ENCODE measurements around the gene MYO7A. TPM values are rescaled to one million over a fixed set of nuclear protein-coding genes. Genes with fewer than 3 reads are reported as not detected.

Gene MYO7A
- total RNA-seq, 4 donors from 2014 or later, result 0.15 to 4.0 (median 1.2) TPM

- H3K36me3 ChIP-seq, result peaks cover 0 to 77% (median 0%) of the 10 kb centered on the region in 3 donors
- H3K4me3 ChIP-seq, result no peak overlapping the region
- TF ChIP-seq, protein P1, sequence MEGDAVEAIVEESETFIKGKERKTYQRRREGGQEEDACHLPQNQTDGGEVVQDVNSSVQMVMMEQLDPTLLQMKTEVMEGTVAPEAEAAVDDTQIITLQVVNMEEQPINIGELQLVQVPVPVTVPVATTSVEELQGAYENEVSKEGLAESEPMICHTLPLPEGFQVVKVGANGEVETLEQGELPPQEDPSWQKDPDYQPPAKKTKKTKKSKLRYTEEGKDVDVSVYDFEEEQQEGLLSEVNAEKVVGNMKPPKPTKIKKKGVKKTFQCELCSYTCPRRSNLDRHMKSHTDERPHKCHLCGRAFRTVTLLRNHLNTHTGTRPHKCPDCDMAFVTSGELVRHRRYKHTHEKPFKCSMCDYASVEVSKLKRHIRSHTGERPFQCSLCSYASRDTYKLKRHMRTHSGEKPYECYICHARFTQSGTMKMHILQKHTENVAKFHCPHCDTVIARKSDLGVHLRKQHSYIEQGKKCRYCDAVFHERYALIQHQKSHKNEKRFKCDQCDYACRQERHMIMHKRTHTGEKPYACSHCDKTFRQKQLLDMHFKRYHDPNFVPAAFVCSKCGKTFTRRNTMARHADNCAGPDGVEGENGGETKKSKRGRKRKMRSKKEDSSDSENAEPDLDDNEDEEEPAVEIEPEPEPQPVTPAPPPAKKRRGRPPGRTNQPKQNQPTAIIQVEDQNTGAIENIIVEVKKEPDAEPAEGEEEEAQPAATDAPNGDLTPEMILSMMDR (IDR thresholded peaks at IDR 0.05), result no peak
- no peak for TF ChIP-seq POLR2A (IDR thresholded peaks at IDR 0.05)
- no peaks in the 10 kb centered on the region for H3K27me3 ChIP-seq
- H3K27ac ChIP-seq, result no peak overlapping the region
- intact Hi-C loops (cut with DNase I), result no loop called here
- DNase-seq, result no peak
- 64 to 80% methylated on average over 7 of the region's 7 CpGs for WGBS, 2 donors
- no peaks in the 10 kb centered on the region for H3K9me3 ChIP-seq
- H3K4me1 ChIP-seq, result no peaks in the 10 kb centered on the region
These were observed 10.6 kb upstream of the MYO7A start for GRCh38 chr11:77117492-77117891.

GRCh38 chr11:77118086-77118485 is 10.0 kb upstream of the MYO7A start:
- H3K27ac ChIP-seq, result no peak overlapping the region
- DNase-seq, result no peak
- intact Hi-C loops (cut with DNase I), result no loop called here

DNA sequence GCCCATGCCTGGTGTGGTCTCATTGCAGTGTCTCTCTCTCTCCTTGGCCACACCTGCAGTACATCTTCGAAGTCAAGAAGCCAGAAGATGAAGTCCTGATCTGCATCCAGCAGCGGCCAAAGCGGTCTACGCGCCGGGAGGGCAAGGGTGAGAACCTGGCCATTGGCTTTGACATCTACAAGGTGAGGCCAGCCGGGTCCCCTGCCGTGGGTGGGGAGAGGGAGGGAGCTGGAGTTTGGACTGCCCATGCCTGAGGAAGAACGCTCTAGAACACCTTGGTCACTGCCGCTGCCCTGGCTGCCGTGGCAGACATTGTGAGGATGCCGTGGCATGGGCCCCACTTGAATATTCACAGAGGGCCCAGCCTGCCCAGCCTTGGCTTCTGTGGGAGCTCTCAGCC is 9.1 kb upstream of the MYO7A start:
- Histone ChIP-seq H3K27me3 (no peaks in the 10 kb centered on the region), H3K27ac (no peak overlapping the region), H3K4me3 (no peak overlapping the region), H3K4me1 (no peaks in the 10 kb centered on the region), H3K36me3 (peaks cover 0 to 87% (median 0%) of the 10 kb centered on the region in 3 donors), H3K9me3 (no peaks in the 10 kb centered on the region)
- DNase-seq, result no peak
- intact Hi-C loops (cut with DNase I), result no loop called here
- no peak for TF ChIP-seq POLR2A (IDR thresholded peaks at IDR 0.05)
- TF ChIP-seq, protein P1 (IDR thresholded peaks at IDR 0.05), result no peak
- 86 to 91% methylated on average over 8 to 10 of the region's 12 CpGs for WGBS, 2 donors

More at GRCh38 chr11:77118086-77118485, 10.0 kb upstream of the MYO7A start:
- TF ChIP-seq POLR2A (IDR thresholded peaks at IDR 0.05), result no peak
- TF ChIP-seq, protein P1 (IDR thresholded peaks at IDR 0.05), result no peak
- H3K4me1 ChIP-seq, result no peaks in the 10 kb centered on the region
- no peak overlapping the region for H3K4me3 ChIP-seq
- H3K9me3 ChIP-seq, result no peaks in the 10 kb centered on the region
- peaks cover 0 to 80% (median 0%) of the 10 kb centered on the region in 3 donors for H3K36me3 ChIP-seq
- no peaks in the 10 kb centered on the region for H3K27me3 ChIP-seq
- 75% methylated on average over 4 of the region's 17 CpGs; no CpG with 5 or more reads in 1 of the 2 donors for WGBS, 2 donors

- no peak for DNase-seq
- Histone ChIP-seq H3K4me1 (no peaks in the 10 kb centered on the region), H3K27me3 (no peaks in the 10 kb centered on the region), H3K4me3 (no peak overlapping the region), H3K36me3 (peaks cover 0 to 87% (median 0%) of the 10 kb centered on the region in 3 donors), H3K27ac (no peak overlapping the region), H3K9me3 (no peaks in the 10 kb centered on the region)
- 80 to 100% methylated on average over 1 of the region's 9 CpGs for WGBS, 2 donors
- intact Hi-C loops (cut with DNase I), result no loop called here
- TF ChIP-seq, protein P1 (IDR thresholded peaks at IDR 0.05), result no peak
- no peak for TF ChIP-seq POLR2A (IDR thresholded peaks at IDR 0.05)
These were observed 8.5 kb upstream of the MYO7A start for GRCh38 chr11:77119531-77119936.

DNA sequence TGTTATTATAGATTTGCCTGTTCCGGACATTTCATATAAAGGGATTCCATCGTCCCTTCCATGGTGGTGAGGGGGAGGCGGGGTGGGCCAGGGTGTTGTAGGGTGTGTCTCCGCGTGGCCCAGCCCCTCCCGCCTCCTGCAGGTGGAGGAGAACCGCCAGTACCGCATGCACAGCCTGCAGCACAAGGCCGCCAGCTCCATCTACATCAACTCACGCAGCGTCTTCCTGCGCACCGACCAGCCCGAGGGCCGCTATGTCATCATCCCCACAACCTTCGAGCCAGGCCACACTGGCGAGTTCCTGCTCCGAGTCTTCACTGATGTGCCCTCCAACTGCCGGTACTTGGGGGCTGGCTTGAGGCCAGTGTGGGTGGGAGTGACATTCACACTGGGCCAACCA is 7.5 kb upstream of the MYO7A start:
- H3K27me3 ChIP-seq, result no peaks in the 10 kb centered on the region
- DNase-seq, result no peak
- intact Hi-C loops (cut with DNase I), result no loop called here
- peaks cover 0 to 81% (median 0%) of the 10 kb centered on the region in 3 donors for H3K36me3 ChIP-seq
- H3K4me3 ChIP-seq, result no peak overlapping the region
- no peak for TF ChIP-seq POLR2A (IDR thresholded peaks at IDR 0.05)
- TF ChIP-seq, protein P1 (IDR thresholded peaks at IDR 0.05), result no peak
- no peaks in the 10 kb centered on the region for H3K9me3 ChIP-seq
- WGBS, 2 donors, result 84 to 94% methylated on average over 12 to 19 of the region's 19 CpGs
- H3K4me1 ChIP-seq, result no peaks in the 10 kb centered on the region
- H3K27ac ChIP-seq, result no peak overlapping the region
